HFF-Myc (cell line): ENCODE results near the gene SEPTIN14.
"Not testable (repeated sequence)": the region's sequence is repeated elsewhere in the genome, so short reads cannot be mapped to it uniquely, and the experiment has no call there.

Experiments used
- DNase-seq: peaks from one replicate; pipeline ENCODE4 v3.0.0-alpha.2; 2011; ENCODE audit warnings: low read depth; ENCODE audit errors: extremely low read depth
- H3K4me3 ChIP-seq: replicated peaks from 2 replicates; pipeline ENCODE4 v1.5.1; 2011; ENCODE audit warnings: low read depth, mild to moderate bottlenecking, control low read depth, low read length
- TF ChIP-seq, protein P1 (sequence below): IDR thresholded peaks from 2 replicates; pipeline ENCODE4 v1.5.1; 2012; ENCODE audit warnings: mild to moderate bottlenecking, low read depth, low read length, control low read depth; ENCODE audit errors: missing control alignments

Gene SEPTIN14

GRCh38 chr7:55862652-55863051 lies at the start of gene SEPTIN14:
Gene SEPTIN14 (minus strand): TSS chr7:55862752. CDS start chr7:55861996, 756 bp downstream.
- H3K4me3 ChIP-seq, DNase-seq: not testable (repeated sequence)

DNA sequence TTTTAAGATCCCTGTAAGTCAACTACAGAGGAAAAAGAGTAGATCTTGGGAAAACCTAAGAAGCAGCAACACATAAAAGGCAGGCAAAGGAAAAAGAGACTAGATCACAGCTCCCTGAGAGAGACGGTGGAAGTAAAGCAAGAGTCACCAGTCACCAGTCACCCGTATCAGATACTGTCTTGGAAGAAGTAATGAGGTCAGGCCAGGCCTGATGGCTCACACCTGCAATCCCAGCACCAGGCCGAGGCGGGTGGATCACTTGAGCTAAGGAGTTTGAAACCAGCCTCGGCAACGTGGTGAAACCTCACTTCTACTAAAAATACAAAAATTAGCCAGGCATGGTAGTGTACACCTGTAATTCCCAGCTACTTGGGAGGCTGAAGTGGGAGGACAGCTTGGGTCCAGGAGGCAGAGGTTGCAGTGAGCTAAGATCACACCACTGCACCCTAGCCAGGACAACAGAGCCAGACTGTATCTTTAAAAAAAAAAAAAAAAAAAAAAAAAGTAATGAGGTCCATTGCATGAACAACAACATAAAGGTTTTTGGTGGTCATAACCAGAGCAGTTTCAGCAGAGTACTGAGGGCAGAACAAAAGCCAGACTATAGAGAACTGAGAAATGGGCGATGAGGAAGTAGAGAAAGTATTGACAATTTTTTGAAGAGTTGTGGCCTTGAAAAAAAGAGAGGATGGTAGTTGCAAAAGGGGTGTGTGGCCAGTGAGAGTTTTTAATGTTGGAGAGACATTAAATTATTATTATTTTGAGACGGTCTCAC lies 41.6 kb upstream of the SEPTIN14 start:
- TF ChIP-seq, protein P1, sequence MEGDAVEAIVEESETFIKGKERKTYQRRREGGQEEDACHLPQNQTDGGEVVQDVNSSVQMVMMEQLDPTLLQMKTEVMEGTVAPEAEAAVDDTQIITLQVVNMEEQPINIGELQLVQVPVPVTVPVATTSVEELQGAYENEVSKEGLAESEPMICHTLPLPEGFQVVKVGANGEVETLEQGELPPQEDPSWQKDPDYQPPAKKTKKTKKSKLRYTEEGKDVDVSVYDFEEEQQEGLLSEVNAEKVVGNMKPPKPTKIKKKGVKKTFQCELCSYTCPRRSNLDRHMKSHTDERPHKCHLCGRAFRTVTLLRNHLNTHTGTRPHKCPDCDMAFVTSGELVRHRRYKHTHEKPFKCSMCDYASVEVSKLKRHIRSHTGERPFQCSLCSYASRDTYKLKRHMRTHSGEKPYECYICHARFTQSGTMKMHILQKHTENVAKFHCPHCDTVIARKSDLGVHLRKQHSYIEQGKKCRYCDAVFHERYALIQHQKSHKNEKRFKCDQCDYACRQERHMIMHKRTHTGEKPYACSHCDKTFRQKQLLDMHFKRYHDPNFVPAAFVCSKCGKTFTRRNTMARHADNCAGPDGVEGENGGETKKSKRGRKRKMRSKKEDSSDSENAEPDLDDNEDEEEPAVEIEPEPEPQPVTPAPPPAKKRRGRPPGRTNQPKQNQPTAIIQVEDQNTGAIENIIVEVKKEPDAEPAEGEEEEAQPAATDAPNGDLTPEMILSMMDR: no peak

DNA sequence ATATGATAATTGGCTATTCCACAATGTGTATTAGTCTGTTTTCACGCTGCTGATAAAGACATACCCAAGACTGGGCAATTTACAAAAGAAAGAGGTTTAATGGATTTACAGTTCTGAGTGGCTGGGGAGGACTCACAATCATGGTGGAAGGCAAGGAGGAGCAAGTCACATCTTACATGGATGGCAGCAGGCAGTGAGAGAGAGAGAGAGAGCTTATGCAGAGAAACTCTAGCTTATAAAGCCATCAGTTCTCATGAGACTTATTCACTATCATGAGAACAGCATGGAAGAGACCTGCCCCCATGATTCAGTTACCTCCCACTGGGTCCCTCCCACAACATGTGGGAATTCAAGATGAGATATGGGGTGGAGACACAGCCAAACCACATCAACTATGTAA lies 38.5 kb upstream of the SEPTIN14 start:
- H3K4me3 ChIP-seq, DNase-seq: not testable (repeated sequence)

More for the DNA sequence above, 41.6 kb upstream of the SEPTIN14 start:
- H3K4me3 ChIP-seq: no peak overlapping the region
- no peak for DNase-seq

DNA sequence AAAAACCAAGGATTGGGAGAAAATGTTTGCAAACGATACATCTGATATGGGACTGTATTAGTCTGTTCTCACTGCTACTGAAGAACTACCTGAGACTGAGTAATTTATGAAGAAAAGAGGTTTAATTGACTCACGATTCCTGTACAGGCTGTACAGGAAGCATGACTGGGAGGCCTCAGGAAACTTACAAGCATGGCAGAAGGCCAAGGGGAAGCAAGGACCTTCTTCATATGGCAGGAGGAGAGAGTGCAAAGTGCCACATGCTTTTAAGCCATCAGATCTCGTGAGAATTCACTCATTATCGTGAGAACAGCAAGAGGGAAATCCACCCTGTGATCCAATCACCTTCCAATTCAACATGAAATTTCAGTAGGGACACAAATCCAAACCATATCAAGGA lies 35.7 kb upstream of the SEPTIN14 start:
- no peak for DNase-seq
- TF ChIP-seq, protein P1: no peak

GRCh38 chr7:55895021-55895420 lies 32.5 kb upstream of the SEPTIN14 start:
- no peak overlapping the region for H3K4me3 ChIP-seq
- TF ChIP-seq, protein P1: no peak
- DNase-seq: no peak

More for the DNA sequence above, 35.7 kb upstream of the SEPTIN14 start:
- H3K4me3 ChIP-seq: no peak overlapping the region

- TF ChIP-seq, protein P1: no peak
- no peak overlapping the region for H3K4me3 ChIP-seq
- no peak for DNase-seq
These were observed 31.4 kb upstream of the SEPTIN14 start for GRCh38 chr7:55893940-55894339.

- not testable (repeated sequence) for DNase-seq
- peak overlapping the region; percentile 51 for H3K4me3 ChIP-seq
These were observed 25.8 kb upstream of the SEPTIN14 start for GRCh38 chr7:55888378-55888777.

- DNase-seq: no peak
- TF ChIP-seq, protein P1: no peak
- H3K4me3 ChIP-seq: peak overlapping the region; percentile 51
These were observed 25.3 kb upstream of the SEPTIN14 start for GRCh38 chr7:55887821-55888247.
